ENCODE measurements around the gene TVP23A.

Gene TVP23A

DNA sequence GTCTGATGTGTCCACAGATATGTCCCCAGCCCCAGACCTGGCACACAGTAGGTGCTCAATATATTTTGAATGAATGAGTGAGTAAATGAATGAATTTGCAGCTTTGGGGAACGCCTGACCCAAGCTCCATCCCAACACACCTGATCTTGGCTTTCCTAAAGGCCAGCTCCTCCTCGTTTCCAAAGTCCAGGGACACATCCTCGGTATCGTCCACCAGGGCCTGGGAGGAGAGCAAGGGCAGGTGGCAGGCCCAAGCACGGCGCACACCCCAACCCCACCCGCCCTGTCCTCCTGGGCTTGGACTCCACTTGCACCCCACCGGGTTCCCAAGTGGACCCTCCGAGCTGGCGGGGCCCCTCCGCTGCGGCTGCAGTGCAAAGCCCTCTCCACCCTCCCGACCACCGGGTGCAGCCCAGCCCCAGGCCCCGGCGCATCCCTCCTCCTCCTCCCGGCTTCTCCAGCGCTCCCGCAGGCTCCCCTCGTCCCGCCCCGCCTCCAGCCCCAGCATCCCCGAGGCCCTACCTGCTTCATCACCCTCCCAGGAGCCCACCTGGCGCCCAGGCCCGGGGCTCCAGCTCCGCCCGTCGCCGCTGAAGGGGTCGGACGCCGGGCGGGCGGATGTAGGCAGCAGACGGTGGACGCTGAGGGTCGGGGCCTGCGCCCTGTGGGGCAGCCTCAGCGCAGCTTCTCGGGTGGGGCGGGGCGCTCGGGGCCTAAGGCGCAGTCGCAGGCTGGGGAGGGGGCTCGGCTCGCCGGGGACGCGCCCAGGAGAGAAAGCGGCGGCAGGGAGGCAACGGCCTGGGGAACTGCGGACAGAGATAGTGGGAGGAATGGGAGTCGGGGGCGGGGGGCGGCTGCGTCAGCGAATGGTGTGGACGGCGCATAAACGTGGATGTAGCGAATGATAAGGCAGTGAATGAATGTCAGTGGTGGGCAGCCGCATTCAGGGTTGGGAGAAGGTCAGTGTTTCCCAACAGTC, at the start of gene TVP23A:
TSS of gene TVP23A (minus strand) at position 832 of the 979 bp plus-strand sequence. CDS start at position 531, 301 bp downstream.
- Histone ChIP-seq H3K4me3 (ENCODE audit: low read depth in 1 of 2, low read length in 2 of 2) (peak within 1 kb of the TSS in 1 of 2 donors; percentile 59), H3K36me3 (ENCODE audit: control insufficient read depth in 1 of 2, insufficient read depth in 2 of 2, low read length in 2 of 2) (no peaks in the 10 kb centered on the region), H3K27ac (ENCODE audit: low read length) (no peak within 1 kb of the TSS), H3K4me1 (ENCODE audit: control insufficient read depth in 1 of 2, insufficient read depth in 2 of 2, low read length in 2 of 2) (peaks cover 0 to 4% of the 10 kb centered on the region in 2 donors), H3K27me3 (ENCODE audit: low read depth, low read length) (no peaks in the 10 kb centered on the region), H3K9me3 (ENCODE audit: control insufficient read depth in 1 of 2, low read length in 2 of 2) (no peaks in the 10 kb centered on the region)

DNA sequence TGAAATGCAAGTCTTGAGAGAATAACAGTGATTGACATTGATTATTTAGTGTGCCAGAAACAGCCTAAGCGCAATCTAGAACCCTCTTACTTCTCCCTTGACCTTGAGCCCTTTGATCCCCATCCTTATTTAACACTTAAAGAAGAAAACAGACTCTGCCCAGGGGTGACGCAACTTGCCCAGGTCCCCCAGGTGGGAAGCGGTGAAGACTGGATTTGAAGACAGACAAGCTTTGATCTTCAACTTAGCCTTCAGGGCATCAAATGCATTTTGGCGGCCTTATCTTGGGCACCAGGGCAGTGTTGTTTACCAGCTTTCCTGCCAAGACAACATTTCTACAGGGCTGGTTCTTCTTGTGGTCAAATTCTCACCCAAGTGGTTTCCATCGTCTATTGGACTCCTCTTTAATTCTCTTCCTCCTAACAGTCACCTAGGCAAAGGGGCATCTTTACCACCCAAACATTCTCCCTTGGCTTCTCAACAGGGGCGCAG, 49.6 kb upstream of the TVP23A start:
- Histone ChIP-seq H3K9me3 (ENCODE audit: control insufficient read depth in 1 of 2, low read length in 2 of 2) (no peaks in the 10 kb centered on the region), H3K36me3 (ENCODE audit: control insufficient read depth in 1 of 2, insufficient read depth in 2 of 2, low read length in 2 of 2) (no peaks in the 10 kb centered on the region), H3K4me1 (ENCODE audit: control insufficient read depth in 1 of 2, insufficient read depth in 2 of 2, low read length in 2 of 2) (peaks cover 5 to 6% of the 10 kb centered on the region in 2 donors), H3K4me3 (ENCODE audit: low read depth in 1 of 2, low read length in 2 of 2) (peak overlapping the region in 1 of 2 donors; percentile 3), H3K27me3 (ENCODE audit: low read depth, low read length) (no peaks in the 10 kb centered on the region), H3K27ac (ENCODE audit: low read length) (peak overlapping the region; percentile 10)

DNA sequence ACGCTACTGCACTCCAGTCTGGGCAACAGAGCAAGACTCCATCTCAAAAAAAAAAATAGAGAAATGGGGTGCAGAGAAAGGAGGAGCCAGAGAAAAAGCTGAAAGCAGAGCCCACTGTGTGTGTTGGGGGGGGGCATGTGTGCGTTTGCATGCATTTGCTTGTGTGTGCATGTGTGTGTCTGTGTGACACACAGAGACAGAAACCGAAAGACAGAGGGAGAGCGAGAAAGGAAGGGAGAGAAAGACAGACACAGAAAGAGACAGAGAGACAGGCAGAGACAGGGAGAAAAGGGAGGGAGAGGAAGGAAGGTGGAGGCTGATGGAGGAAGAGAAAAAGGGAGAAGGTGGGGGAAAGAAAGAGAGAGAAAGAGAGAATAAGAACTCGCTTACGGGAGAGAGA, 48.6 kb upstream of the TVP23A start:
- Histone ChIP-seq H3K36me3 (ENCODE audit: control insufficient read depth in 1 of 2, insufficient read depth in 2 of 2, low read length in 2 of 2) (no peaks in the 10 kb centered on the region), H3K4me3 (ENCODE audit: low read depth in 1 of 2, low read length in 2 of 2) (no peak overlapping the region)

GRCh38 chr16:10865991-10866966, 47.7 kb upstream of the TVP23A start:
- H3K4me3 ChIP-seq (ENCODE audit: low read depth in 1 of 2, low read length in 2 of 2): no peak overlapping the region
- no peak overlapping the region for H3K27ac ChIP-seq (ENCODE audit: low read length)
- H3K27me3 ChIP-seq (ENCODE audit: low read depth, low read length): no peaks in the 10 kb centered on the region
- H3K4me1 ChIP-seq (ENCODE audit: control insufficient read depth in 1 of 2, insufficient read depth in 2 of 2, low read length in 2 of 2): peaks cover under 1 to 5% of the 10 kb centered on the region in 2 donors
- H3K9me3 ChIP-seq (ENCODE audit: control insufficient read depth in 1 of 2, low read length in 2 of 2): no peaks in the 10 kb centered on the region
- no peaks in the 10 kb centered on the region for H3K36me3 ChIP-seq (ENCODE audit: control insufficient read depth in 1 of 2, insufficient read depth in 2 of 2, low read length in 2 of 2)

More for the DNA sequence above, 48.6 kb upstream of the TVP23A start:
- no peaks in the 10 kb centered on the region for H3K27me3 ChIP-seq (ENCODE audit: low read depth, low read length)
- no peak overlapping the region for H3K27ac ChIP-seq (ENCODE audit: low read length)
- peaks cover 5 to 6% of the 10 kb centered on the region in 2 donors for H3K4me1 ChIP-seq (ENCODE audit: control insufficient read depth in 1 of 2, insufficient read depth in 2 of 2, low read length in 2 of 2)
- H3K9me3 ChIP-seq (ENCODE audit: control insufficient read depth in 1 of 2, low read length in 2 of 2): no peaks in the 10 kb centered on the region

GRCh38 chr16:10862438-10862837, 43.8 kb upstream of the TVP23A start:
- no peaks in the 10 kb centered on the region for H3K27me3 ChIP-seq (ENCODE audit: low read depth, low read length)
- H3K36me3 ChIP-seq (ENCODE audit: control insufficient read depth in 1 of 2, insufficient read depth in 2 of 2, low read length in 2 of 2): no peaks in the 10 kb centered on the region
- H3K4me3 ChIP-seq (ENCODE audit: low read depth in 1 of 2, low read length in 2 of 2): no peak overlapping the region
- H3K27ac ChIP-seq (ENCODE audit: low read length): no peak overlapping the region
- H3K4me1 ChIP-seq (ENCODE audit: control insufficient read depth in 1 of 2, insufficient read depth in 2 of 2, low read length in 2 of 2): no peaks in the 10 kb centered on the region
- H3K9me3 ChIP-seq (ENCODE audit: control insufficient read depth in 1 of 2, low read length in 2 of 2): no peaks in the 10 kb centered on the region

DNA sequence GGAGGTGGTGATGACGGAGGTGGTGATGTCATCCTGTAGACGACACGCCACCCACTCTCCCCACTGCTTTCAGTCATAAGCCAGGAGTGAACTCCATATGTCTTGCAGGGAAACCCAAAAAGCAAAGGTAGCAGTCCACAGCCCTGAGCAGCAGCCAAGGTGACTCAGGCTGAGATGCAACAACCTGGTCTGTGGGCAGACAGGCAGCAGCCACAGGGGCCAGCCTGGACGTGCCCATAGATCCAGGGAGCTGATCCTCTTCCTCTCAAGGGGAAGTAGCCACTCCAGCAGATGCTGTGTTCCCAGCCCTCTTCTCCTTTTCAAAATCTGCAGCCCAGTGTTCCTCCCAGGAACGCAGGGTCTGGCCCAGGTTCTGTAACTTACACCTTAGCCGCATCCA, 41.1 kb upstream of the TVP23A start:
- Histone ChIP-seq H3K36me3 (ENCODE audit: control insufficient read depth in 1 of 2, insufficient read depth in 2 of 2, low read length in 2 of 2) (no peaks in the 10 kb centered on the region), H3K4me1 (ENCODE audit: control insufficient read depth in 1 of 2, insufficient read depth in 2 of 2, low read length in 2 of 2) (no peaks in the 10 kb centered on the region), H3K9me3 (ENCODE audit: control insufficient read depth in 1 of 2, low read length in 2 of 2) (no peaks in the 10 kb centered on the region), H3K27me3 (ENCODE audit: low read depth, low read length) (no peaks in the 10 kb centered on the region), H3K4me3 (ENCODE audit: low read depth in 1 of 2, low read length in 2 of 2) (no peak overlapping the region), H3K27ac (ENCODE audit: low read length) (no peak overlapping the region)

- Histone ChIP-seq H3K9me3 (ENCODE audit: control insufficient read depth in 1 of 2, low read length in 2 of 2) (no peaks in the 10 kb centered on the region), H3K36me3 (ENCODE audit: control insufficient read depth in 1 of 2, insufficient read depth in 2 of 2, low read length in 2 of 2) (no peaks in the 10 kb centered on the region), H3K4me3 (ENCODE audit: low read depth in 1 of 2, low read length in 2 of 2) (no peak overlapping the region), H3K27me3 (ENCODE audit: low read depth, low read length) (no peaks in the 10 kb centered on the region), H3K4me1 (ENCODE audit: control insufficient read depth in 1 of 2, insufficient read depth in 2 of 2, low read length in 2 of 2) (no peaks in the 10 kb centered on the region), H3K27ac (ENCODE audit: low read length) (no peak overlapping the region)
Measured at GRCh38 chr16:10859020-10859419, 40.4 kb upstream of the TVP23A start.

- Histone ChIP-seq H3K27ac (ENCODE audit: low read length) (no peak overlapping the region), H3K4me3 (ENCODE audit: low read depth in 1 of 2, low read length in 2 of 2) (no peak overlapping the region), H3K4me1 (ENCODE audit: control insufficient read depth in 1 of 2, insufficient read depth in 2 of 2, low read length in 2 of 2) (no peaks in the 10 kb centered on the region), H3K36me3 (ENCODE audit: control insufficient read depth in 1 of 2, insufficient read depth in 2 of 2, low read length in 2 of 2) (no peaks in the 10 kb centered on the region), H3K27me3 (ENCODE audit: low read depth, low read length) (no peaks in the 10 kb centered on the region), H3K9me3 (ENCODE audit: control insufficient read depth in 1 of 2, low read length in 2 of 2) (no peaks in the 10 kb centered on the region)
Measured at GRCh38 chr16:10858203-10858602, 39.6 kb upstream of the TVP23A start.

DNA sequence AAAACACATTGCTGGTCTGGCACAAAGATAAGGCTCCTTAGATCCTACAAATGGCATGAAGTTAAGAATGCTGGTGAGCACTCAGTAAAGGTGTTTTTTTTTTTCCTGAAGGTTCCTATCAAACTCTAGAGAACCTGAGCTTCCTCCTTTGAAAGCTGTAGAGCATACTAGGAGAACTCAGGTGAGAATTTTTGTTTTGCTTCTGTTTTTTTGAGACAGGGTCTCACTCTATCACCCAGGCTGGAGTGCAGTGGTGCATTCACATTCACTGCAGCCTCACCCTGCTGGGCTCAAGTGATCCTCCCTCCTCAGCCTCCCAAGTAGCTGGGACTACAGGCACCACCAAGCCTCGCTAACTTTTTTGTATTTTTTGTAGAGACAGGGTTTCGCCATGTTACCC, 37.4 kb upstream of the TVP23A start:
- Histone ChIP-seq H3K36me3 (ENCODE audit: control insufficient read depth in 1 of 2, insufficient read depth in 2 of 2, low read length in 2 of 2) (no peaks in the 10 kb centered on the region), H3K27ac (ENCODE audit: low read length) (no peak overlapping the region), H3K9me3 (ENCODE audit: control insufficient read depth in 1 of 2, low read length in 2 of 2) (no peaks in the 10 kb centered on the region), H3K27me3 (ENCODE audit: low read depth, low read length) (no peaks in the 10 kb centered on the region), H3K4me3 (ENCODE audit: low read depth in 1 of 2, low read length in 2 of 2) (no peak overlapping the region), H3K4me1 (ENCODE audit: control insufficient read depth in 1 of 2, insufficient read depth in 2 of 2, low read length in 2 of 2) (peaks cover 0 to 6% of the 10 kb centered on the region in 2 donors)

GRCh38 chr16:10852948-10853347, 34.4 kb upstream of the TVP23A start:
- Histone ChIP-seq H3K27me3 (ENCODE audit: low read depth, low read length) (no peaks in the 10 kb centered on the region), H3K4me3 (ENCODE audit: low read depth in 1 of 2, low read length in 2 of 2) (no peak overlapping the region), H3K27ac (ENCODE audit: low read length) (no peak overlapping the region), H3K4me1 (ENCODE audit: control insufficient read depth in 1 of 2, insufficient read depth in 2 of 2, low read length in 2 of 2) (peaks cover 0 to 6% of the 10 kb centered on the region in 2 donors), H3K9me3 (ENCODE audit: control insufficient read depth in 1 of 2, low read length in 2 of 2) (no peaks in the 10 kb centered on the region), H3K36me3 (ENCODE audit: control insufficient read depth in 1 of 2, insufficient read depth in 2 of 2, low read length in 2 of 2) (no peaks in the 10 kb centered on the region)

DNA sequence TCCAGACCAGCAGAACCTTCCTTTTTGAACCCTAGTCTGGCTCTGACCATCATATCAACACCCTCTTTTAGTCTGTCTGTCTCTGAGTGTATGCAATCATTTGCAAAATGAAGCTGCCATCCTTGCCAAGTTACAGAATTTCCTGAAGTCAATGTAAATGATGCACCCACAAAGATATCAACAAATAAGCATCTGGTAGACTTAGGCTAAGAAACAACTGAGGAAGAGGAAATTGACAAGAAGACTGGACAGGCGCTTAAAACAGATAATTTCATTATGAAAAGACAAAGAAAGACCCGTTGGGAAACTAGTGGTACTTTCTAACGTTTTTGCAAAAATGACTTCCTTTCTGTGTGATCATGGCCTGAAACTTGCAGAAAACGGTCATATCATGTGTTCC, 33.7 kb upstream of the TVP23A start:
- Histone ChIP-seq H3K4me3 (ENCODE audit: low read depth in 1 of 2, low read length in 2 of 2) (no peak overlapping the region), H3K36me3 (ENCODE audit: control insufficient read depth in 1 of 2, insufficient read depth in 2 of 2, low read length in 2 of 2) (no peaks in the 10 kb centered on the region), H3K9me3 (ENCODE audit: control insufficient read depth in 1 of 2, low read length in 2 of 2) (no peaks in the 10 kb centered on the region), H3K27me3 (ENCODE audit: low read depth, low read length) (no peaks in the 10 kb centered on the region), H3K27ac (ENCODE audit: low read length) (no peak overlapping the region), H3K4me1 (ENCODE audit: control insufficient read depth in 1 of 2, insufficient read depth in 2 of 2, low read length in 2 of 2) (peaks cover 0 to 6% of the 10 kb centered on the region in 2 donors)

All from muscle layer of duodenum (tissue), 2 donors.